GM21390 (cell line): ENCODE data around the gene PIK3R1.
A peak's percentile ranks its signal among the peaks of the same experiment; 100 is the strongest.

Experiments
- ATAC-seq: cut with Tn5 transposase; IDR thresholded peaks from one replicate; pipeline ENCODE4 v1.9.1; 2021; ENCODE audit not compliant: unreplicated experiment

Gene PIK3R1

GRCh38 chr5:68215208-68215897, at the start of gene PIK3R1:
TSS of gene PIK3R1 (plus strand) at chr5:68215756. CDS start at chr5:68226676, 10,920 bp downstream.
- peak; percentile 79 for ATAC-seq

DNA sequence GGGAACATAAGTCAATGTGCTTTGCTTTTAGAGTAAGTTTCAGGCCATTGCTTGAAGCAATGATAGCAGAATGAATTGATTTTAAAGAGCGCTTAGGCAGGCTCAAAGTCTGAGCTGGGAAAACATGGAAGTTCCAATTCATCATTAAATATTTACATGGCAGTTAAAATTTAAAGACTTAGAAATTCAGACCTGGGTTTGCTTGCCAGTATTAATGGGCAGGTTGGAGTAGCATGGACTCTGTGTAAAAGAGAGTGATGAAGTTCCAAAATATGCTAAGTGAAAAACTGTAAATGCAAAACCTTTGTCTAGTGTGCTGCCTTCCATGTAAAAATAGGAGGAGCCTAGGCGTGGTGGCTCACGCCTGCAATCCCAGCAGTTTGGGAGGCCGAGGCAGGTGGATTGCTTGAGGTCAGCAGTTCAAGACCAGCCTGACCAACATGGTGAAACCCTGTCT, 48.3 kb upstream of the PIK3R1 start:
- ATAC-seq: no peak

DNA sequence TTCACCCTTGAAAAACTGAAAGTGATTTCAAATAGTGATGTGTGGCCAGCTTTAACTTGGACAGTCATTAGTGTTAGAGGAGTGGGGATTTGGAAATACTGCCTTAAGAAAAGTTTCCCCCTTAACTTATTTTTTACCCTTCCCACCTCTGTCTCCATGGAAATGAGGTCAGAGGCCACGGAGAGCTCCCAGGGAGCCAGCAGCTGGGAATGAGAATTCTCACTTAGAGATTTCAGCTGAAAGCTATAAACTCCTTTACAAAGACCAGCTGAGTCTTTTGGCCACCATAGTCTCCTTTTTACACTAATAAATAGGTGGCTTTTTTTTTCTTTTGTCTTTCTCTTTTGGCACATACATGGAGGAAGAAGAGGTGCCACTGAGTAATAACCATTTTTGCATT, 45.7 kb upstream of the PIK3R1 start:
- no peak for ATAC-seq

- ATAC-seq: no peak
Measured at GRCh38 chr5:68170826-68171558, 44.6 kb upstream of the PIK3R1 start.

- ATAC-seq: no peak
Measured at GRCh38 chr5:68172314-68172713, 43.2 kb upstream of the PIK3R1 start.

DNA sequence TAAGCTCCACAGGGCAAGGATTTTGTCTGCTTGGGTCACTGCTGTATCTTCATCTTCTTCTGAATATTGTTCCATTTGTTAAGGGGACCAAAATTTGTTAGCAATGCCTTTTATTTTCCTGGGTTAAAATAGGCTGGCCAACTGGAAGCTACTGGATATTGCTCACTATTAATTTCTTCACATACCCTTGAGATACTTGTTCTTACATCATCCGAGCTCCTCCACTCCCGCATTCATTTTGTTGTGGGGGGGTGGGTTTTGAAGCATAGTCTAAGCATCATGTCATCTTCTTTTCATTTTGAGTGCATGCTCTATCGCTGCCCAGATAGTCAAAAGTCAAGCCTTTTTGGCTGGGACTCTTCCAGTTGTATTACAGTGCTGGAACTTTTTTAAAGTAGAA, 42.5 kb upstream of the PIK3R1 start:
- no peak for ATAC-seq

DNA sequence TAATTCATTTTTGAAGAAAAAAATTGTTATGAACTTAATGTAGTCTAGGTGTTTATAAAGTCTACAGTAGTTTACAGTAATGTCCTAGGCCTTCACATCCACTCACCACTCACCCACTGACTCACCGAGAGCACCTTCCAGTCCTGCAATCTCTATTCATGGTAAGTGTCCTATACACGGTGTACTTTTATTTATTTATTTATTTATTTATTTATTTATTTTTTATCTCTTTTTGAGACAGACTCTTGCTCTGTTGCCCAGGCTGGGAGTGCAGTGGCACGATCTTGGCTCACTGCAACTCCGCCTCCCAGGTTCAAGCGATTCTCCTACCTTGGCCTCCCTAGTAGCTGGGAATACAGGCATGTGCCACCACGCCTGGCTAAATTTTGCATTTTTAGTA, 39.3 kb upstream of the PIK3R1 start:
- ATAC-seq: no peak

GRCh38 chr5:68176802-68177479, 38.6 kb upstream of the PIK3R1 start:
- ATAC-seq: no peak

GRCh38 chr5:68177676-68178075, 37.9 kb upstream of the PIK3R1 start:
- no peak for ATAC-seq

DNA sequence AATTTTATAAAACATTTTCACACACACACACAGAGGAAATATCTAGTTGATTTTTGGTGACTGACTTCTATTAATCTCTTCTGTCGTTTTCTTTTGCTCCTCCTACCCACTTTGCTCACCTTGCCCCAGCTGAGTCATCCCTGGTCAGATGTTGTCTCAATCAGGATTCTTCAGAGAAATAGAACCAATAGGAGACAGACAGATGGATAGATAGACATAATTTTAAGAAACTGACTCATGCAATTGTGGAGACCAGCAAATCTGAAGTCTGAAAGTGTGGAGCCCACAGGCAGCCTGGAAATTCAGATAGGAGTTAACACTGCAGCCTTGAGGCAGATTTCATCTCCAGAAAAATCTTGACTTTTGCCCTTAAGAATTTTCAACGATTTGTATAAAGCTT, 37.0 kb upstream of the PIK3R1 start:
- no peak for ATAC-seq

DNA sequence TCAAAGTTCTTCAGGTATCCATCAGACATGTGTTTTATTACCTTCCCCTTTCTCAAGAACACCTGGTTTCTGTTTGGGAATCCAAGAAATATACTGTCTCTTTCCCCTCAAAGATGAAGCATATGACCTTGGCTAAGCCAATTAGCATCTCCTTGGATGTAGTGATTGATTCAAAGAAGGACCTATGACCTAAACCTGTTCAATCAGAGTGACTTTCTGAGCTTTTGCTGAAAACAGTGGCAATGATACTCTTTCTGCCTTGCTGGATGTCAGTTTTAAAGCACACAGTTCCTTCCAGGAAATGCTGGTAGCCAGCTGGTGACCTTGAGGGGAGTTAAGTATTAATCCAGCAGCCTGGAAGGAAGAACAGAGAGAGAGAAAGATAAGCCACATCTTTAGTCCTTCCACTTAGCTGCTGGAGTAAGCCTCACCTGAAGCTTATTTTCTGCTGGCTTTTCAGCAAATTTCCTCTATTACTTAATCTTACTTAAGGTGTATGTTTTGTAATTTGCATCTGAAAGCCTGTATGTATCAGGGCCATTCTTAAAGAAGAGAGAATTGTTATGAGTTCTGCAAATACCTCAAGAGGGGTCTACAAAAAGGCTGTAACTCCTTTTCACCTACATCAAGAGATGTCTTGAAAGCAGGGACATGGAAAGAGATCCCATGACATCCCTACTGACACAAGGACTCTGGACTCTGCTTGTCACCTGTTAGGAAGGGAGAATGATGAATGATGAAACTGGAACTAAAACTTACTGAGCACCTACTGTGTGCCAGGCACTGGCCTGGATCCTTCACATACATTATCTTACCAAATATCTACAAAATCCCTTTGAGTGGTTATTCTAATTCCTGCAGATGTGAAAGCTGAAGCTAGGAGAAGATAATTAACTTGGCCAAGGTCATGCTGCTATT, 35.2 kb upstream of the PIK3R1 start:
- no peak for ATAC-seq

- ATAC-seq: no peak
Measured at GRCh38 chr5:68181039-68181599, 34.4 kb upstream of the PIK3R1 start.

DNA sequence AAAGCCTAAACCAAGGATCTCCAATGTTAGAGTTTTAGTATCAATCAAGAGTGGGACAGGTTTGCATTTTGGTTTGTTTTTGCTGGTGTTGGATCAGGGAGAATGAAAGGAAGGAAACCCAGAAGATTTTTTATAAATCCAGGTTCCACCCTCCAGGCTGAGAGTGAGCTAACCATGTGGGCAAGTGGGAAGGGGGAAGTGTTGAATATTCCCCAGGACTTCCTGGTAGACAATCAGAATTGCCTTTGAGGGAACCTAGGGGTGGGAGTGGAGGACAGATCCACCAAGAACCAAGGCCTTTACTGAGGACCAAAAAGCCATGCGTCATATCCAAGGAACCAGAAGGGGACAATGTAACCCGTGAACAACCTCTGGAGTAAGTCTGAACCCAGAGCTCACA, 33.5 kb upstream of the PIK3R1 start:
- no peak for ATAC-seq

DNA sequence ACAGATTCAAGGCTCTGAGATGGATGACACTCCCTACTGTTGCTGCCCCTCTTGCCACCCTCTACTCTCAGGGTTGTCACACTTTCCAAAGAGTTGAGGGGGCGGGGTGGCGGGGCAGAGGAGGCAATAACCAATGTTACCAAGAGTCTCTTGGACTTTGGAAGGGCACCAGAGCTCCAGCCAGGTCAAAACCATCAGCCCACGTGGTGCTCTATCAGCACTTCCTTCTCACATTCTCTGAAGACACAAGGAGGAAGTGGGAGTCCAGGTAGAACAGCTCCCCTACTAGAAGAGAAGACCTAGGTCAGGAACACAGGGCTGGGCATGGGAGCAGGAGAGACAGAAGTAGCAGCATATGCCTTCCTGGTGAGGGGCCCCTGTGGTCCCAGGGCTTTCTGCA, 33.0 kb upstream of the PIK3R1 start:
- ATAC-seq: no peak

- ATAC-seq: no peak
Measured at GRCh38 chr5:68187268-68188055, 28.1 kb upstream of the PIK3R1 start.

GRCh38 chr5:68189171-68189570, 26.4 kb upstream of the PIK3R1 start:
- no peak for ATAC-seq

DNA sequence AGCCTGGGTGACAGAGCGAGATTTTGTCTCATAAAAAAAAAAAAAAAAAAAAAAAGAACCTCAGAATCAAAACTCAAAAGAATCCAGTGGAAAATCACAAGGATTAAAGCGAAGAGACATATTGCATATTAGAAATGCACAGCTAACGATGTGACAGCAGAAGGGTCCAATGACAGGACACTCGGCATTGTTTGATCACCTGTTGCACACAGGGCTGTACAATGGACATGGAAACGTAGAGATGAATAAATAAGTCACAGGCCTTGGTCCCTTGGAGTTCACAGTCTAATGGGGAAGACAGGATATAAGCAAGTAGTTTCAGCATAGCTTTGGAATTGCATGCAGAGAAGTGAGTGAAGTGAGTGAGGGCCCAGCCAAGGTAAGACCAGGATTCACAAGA, 25.9 kb upstream of the PIK3R1 start:
- no peak for ATAC-seq

- ATAC-seq: no peak
Measured at GRCh38 chr5:68190619-68191018, 24.9 kb upstream of the PIK3R1 start.

DNA sequence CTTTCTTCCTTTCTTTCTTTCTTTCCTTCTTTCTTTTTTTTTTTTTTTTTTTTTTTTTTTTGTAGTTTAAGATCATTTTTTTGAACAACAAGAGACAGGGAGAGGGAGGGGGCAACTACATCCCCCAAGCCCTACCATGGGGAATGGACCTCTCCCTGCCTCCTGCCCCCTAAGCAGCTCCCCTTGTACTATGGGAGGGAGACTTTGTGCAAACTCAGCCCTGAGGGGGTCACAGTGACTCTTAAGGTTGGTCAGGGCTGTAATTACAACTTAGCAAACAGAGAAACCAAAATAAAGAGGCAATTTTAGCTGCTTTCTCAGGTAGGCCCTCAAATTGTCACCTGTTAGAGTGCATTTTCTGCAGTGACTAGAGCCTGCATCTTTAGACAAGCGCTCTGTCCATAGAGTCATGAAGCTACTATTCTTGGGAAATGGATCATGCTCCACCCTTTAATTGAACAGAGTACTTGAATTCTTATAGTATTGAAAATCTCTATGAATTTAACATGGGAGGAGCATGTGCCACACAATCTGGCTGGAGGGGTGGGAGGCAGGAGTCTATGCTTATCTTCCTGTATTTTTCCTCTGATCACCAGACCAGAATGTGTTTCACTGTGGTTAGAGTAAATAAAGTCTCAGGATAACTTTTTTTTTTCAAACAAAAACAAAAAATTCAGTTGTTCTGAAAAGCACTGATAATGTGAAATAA, 24.3 kb upstream of the PIK3R1 start:
- ATAC-seq: no peak
